GM21526 (cell line): ENCODE data around the gene U2AF1L4.

Experiments
- ATAC-seq: cut with Tn5 transposase; IDR thresholded peaks from one replicate; pipeline ENCODE4 v1.9.1; 2021; ENCODE audit warnings: moderate library complexity; ENCODE audit not compliant: unreplicated experiment, low FRiP score

Gene U2AF1L4, protein sequence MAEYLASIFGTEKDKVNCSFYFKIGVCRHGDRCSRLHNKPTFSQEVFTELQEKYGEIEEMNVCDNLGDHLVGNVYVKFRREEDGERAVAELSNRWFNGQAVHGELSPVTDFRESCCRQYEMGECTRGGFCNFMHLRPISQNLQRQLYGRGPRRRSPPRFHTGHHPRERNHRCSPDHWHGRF

DNA sequence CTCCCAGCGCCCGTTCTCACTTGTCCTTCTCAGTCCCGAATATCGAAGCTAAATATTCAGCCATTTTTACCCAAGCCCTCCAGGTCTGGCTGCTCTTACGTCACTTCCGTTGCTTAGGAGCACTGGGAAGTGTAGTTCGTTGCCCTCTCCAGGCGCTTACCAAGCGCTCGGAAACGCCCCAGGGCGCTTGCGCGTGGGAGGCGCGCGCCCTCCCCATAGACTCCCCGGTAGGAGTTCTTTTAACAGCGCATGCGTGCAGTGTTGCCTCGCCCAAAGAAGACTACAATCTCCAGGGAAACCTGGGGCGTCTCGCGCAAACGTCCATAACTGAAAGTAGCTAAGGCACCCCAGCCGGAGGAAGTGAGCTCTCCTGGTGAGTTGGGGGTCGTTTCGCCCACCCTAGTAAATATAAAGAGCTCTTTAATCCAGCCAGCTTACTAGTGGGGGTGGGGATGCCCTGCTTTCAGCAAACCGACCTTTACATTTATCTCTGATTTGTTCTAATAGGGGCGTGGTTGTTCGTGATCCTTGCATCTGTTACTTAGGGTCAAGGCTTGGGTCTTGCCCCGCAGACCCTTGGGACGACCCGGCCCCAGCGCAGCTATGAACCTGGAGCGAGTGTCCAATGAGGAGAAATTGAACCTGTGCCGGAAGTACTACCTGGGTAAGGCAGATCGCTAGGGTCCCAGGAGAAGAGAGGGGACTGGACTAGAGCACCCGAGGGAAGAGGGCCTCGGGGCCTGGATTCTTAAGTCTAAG lies at the start of gene U2AF1L4, which contains the start of gene PSENEN:
TSS of gene U2AF1L4 (minus strand) at position 91 of the 759 bp plus-strand sequence. CDS start at position 64, 27 bp downstream.
TSS of gene PSENEN (plus strand) at position 324 of the 759 bp plus-strand sequence. CDS start at position 604, 280 bp downstream.
- peak; percentile 35 for ATAC-seq

DNA sequence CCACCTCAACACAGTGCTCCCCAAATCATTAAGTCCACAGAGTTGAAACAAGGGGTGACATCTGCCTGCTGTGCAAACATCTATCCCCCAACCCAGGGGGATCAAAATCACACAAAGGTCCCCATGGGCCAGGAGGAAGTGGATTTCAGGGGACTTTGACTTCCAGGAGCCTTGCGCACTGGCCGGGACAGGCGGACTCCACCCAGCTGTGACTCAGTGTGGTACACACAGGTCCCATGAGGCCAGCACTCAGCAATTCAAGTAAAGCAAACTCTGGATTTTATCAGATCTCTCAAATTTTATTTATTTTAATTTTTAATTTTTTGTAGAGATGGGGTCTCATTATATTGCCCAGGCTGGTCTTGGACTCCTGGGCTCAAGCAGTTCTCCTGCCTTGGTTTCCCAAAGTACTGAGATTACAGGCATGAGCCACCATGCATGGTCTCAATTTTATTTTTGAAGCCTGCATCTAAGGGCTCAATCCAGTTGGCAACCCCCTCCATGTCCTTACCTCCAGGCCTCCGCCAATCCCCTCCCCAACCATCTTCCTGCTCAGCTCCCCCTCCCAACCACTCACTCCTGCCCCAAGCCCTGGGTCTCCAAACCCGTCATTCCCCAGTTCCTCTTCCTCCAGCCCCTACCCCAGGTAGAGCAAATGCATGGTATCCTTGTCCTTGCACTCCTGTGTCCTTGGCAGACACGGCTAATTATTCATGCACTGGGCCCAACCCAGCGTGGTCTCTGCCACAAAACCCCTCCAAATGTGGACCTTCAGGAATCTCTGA lies 48.4 kb upstream of the U2AF1L4 start:
- ATAC-seq = no peak

DNA sequence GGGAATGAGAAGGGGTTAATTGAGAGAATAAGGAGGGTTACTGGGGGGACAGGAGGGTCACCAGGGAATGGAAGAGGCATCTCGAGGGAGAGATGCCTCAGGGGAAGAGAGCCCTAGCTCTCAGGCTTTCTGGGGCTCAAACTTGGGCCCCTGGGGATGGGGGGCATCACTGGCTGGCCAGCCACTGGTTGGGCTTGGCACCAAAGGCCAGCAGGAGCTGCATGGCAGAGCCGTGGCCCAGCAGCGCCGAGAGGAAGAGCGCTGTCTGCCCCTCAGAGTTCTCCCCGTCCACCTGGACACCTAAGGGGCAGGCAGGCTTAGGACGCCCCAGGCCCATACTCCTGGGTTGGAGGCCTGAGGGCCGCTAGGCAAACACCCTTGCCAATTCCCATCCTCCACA lies 47.7 kb upstream of the U2AF1L4 start:
- no peak for ATAC-seq

DNA sequence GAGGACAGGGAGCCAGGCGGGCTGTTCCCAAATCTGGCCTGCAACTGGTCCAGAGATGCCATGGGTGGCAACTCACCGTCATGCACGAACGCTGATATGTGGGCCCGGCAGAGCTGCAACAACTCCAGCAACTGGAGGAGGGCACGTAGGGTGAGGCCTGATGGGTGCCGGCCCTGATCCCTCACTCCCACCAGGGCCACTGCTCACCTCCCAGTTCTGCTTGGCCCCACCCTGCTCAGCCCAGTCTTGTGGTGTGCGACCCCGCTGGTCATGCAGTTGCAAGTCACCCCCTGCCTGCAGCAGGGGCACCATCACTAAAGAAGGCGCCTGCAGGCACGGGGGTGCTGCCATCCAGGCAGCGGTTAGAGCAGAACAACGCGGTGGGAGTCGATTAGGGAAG lies 47.1 kb upstream of the U2AF1L4 start:
- no peak for ATAC-seq

DNA sequence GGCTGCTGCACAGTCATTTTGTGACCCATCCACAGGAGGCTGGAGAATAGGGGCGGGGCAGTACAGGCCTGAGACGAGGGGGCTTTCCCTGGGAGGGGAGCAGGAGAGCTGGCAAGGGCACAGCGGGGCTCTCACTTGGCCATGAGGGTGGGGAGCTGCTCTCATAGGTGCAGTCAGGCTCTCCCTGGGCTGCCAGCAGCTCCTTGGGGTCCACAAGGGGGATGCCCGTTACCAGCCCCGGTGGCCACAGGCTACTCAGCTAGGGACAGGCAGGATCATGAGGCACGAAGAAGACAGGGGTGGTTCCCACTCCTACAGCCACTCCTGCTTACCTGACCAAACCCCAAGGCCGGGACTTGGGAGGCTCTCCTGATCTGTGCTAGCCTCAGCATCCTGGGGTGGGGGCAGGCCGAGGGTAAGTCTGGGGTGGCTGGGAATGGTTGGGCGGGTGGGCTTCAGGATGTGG lies 46.6 kb upstream of the U2AF1L4 start:
- no peak for ATAC-seq

DNA sequence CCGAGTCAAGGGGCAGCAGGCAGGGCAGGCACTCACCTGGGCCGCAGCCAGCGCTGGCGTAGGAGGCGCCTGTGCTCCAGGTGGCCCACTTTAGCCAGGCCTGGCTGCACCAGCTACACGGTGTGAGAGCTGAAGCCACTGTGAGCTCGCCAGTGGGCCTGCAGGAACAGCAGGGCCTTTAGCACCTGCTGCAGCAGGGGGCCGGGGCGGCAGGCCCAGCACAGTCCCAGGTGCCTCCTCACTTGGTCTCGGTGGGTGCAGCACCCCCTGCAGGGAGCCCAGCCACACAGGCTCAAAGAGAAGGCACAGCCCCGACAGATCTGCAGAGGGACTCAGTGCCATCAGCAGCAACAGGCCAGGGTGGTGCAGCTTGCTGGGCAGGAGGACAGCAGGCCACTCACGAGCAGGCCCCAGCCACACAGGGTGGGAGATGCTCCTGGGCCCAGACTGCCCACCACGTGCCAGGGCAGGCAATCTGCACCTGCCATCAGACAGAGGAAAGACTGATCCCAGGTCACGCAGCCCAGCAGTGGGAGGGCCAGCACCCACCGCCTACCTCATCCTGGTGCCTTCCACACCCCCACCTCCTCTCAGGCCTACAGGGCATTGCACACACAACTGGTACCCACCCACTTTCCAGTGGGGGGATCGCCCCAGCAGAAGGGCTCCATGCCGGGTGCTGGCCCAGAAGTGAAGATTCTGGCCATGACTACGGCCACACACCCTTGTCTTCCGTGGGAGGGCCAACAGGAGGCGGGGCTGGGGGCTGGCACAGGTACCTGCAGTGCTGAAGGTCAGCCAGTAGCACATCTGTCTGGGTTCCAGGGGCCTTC lies 46.0 kb upstream of the U2AF1L4 start:
- ATAC-seq = no peak

DNA sequence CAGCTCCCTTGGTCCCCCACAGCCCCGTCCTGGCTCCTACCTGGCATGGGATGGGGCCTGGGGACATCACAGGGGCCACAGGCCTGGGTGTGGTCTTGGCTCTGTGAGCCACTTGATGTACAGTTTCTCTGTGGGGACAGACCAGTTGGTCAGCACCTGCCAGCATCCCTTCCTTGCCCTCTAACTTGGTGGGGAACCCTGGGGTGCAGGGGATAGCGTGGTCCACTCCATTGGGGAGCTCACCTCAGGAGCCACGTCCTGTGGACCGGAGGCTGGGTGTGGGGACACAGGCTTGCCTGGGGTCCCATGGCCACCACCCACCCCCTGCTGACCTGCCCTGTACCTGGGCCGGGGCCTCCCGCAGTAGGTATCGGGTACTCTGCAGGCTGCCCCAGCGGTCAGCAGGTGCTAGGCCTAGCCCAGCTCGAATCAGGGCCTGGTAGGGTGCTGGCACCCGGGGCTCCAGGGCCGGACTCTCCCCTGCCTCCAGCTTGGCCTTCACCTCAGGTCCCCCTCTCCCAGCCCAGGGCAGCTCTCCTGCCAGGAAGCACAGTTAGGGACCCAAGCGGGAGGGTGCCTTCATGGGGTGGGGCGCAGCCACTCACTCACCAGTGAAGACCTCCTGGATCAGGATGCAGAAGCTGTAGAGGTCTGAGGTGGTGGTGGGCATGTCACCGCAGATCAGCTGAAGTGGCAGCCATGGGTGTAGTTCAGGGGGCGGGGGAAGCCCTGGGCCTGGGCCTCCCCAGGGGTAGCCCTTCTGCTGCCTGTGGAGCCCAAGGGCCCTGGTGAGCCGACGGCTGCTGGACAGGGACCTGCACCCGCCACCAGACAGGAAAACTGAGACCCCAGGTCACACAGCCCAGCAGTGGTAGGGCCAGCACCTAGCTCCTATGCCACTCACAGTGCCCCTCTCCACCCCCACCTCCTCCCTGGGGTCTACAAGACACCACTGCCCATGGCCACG lies 45.0 kb upstream of the U2AF1L4 start:
- ATAC-seq = no peak

DNA sequence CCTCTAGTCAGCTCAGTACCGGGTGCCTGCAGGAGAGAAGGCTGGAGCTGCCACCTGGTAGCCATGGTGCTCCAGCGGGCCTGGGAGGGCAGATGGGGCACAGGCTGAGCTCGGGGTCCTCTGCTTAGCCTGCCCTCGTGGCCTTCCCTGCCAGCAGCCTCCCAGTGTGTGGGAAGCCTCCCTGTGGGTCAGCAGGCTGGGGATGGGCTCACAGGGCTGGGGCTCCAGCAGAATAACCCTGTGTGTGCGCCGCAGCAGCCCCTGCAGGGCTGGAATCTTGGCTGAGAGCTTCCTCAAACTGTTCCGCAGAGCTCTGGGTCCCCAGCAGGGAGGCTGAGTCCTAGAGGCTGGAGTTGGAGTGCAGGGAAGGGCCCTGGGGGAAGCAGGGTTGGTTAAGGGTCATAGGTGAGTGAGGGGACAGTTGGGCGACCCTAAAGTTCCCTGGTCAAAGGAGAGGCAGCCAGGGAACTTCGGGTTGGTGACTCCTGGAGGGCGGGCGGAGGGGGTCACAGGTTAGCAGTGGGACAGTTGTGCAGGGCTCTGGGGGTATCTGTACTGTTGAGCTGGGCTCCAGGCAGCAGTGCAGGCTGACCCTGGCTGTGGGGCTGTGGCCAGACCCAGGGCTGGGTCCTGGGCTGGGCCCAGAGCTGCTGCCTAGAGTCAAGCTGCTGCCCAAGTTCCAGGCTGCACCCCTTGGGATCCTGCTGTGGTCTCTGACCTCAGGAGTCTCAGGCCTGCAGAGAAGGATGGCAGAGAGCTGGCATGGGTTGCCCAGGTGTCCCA lies 44.2 kb upstream of the U2AF1L4 start:
- no peak for ATAC-seq

DNA sequence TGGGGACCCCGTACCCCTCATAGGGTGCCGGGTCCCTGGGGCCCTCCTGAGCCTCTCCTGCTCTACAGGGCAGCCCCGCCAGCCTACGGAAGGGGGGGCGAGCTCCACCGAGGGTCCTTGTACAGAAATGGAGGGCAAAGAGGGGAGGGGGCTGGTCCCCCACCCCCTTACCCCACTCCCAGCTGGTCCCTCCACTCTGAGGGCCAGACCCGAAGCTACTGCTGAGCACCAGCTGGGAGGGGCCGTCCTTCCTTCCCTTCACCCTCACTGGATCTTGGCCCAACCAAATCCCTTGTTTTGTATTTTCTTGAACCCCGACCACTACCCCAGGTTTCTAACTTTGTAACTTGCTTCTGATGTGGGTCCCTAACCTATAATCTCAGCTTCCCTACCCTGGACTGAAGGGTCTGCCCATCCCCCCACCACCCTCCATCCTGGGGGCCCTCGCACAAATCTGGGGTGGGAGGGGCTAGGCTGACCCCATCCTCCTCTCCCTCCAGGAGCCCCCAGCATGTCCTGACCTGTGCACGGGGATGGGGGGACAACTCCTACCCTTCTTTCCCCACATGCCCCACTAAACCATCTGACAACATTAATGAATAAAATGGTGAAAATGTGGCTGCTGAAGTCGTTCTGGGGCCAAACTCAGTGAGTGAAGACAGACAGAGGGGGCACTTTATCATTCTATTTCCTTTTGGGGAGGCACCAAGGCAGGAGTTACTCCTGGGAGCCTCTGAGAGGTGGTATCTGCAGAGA lies 43.2 kb upstream of the U2AF1L4 start:
- no peak for ATAC-seq

DNA sequence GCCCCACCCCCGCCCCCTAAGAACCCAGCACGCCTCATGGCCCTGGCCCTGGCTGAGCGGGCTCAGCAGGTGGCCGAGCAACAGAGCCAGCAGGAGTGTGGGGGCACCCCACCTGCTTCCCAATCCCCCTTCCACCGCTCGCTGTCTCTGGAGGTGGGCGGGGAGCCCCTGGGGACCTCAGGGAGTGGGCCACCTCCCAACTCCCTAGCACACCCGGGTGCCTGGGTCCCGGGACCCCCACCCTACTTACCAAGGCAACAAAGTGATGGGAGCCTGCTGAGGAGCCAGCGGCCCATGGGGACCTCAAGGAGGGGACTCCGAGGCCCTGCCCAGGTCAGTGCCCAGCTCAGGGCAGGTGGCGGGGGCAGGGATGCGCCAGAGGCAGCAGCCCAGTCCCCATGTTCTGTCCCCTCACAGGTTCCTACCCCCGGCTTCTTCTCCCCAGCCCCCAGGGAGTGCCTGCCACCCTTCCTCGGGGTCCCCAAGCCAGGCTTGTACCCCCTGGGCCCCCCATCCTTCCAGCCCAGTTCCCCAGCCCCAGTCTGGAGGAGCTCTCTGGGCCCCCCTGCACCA lies 42.1 kb upstream of the U2AF1L4 start:
- ATAC-seq = no peak

DNA sequence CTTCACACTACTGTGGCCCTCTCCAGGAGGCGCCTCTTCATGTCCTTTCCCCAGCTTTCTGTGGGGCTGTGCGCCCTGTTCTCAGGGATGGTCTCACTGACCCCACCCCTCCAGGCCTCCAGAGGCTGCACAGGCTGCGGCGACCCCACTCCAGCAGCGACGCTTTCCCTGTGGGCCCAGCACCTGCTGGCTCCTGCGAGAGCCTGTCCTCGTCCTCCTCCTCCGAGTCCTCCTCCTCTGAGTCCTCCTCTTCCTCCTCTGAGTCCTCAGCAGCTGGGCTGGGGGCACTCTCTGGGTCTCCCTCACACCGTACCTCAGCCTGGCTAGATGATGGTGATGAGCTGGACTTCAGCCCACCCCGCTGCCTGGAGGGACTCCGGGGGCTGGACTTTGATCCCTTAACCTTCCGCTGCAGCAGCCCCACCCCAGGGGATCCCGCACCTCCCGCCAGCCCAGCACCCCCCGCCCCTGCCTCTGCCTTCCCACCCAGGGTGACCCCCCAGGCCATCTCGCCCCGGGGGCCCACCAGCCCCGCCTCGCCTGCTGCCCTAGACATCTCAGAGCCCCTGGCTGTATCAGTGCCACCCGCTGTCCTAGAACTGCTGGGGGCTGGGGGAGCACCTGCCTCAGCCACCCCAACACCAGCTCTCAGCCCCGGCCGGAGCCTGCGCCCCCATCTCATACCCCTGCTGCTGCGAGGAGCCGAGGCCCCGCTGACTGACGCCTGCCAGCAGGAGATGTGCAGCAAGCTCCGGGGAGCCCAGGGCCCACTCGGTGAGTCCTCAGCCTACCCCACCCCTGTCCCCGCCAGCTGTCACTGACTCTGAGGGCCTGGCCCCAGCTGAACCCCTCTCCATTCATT lies 41.3 kb upstream of the U2AF1L4 start:
- ATAC-seq = no peak

DNA sequence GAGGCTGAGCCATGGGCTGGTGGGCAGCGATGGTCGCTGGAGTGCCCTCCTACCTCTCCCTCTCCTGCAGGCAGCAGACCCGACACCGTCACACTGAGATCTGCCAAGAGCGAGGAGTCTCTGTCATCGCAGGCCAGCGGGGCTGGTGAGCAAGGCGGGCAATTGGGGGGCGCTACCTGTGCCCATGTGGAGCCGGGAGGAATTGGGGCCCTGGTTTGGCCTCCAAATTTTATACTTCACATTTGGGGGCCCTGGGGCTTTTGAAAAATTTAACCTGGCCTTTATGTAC lies 40.1 kb upstream of the U2AF1L4 start:
- no peak for ATAC-seq

DNA sequence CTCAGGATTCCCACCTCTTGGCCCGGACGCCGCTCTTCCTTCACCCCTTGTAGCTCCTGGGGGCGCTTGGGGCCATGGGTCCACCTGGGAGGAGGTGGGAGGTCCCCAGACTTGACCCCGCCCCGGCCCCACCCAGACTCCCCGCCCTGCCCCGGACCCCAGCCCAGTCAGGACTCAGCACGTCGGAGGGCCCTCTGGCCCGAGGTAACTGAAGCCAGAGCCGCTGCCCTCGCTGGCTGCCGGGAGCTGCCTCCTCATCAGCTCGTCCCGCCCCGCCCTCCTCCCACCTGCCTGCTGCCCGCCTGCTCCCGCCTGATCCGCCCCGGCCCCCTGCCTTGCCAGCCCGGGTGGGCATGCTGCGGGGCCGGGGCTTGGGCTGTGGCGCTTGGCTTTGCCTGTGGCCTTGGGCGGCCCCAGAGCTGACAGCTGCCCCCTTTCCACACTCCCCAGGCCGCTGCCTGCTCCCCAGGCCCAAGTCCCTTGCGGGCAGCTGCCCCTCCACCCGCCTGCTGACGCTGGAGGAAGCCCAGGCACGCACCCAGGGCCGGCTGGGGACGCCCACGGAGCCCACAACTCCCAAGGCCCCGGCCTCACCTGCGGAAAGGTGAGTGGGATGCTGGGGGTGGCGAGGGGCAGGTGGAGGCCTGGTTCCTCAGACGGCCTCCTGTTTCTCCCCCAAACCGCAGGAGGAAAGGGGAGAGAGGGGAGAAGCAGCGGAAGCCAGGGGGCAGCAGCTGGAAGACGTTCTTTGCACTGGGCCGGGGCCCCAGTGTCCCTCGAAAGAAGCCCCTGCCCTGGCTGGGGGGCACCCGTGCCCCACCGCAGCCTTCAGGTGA lies 39.5 kb upstream of the U2AF1L4 start:
- ATAC-seq = no peak

DNA sequence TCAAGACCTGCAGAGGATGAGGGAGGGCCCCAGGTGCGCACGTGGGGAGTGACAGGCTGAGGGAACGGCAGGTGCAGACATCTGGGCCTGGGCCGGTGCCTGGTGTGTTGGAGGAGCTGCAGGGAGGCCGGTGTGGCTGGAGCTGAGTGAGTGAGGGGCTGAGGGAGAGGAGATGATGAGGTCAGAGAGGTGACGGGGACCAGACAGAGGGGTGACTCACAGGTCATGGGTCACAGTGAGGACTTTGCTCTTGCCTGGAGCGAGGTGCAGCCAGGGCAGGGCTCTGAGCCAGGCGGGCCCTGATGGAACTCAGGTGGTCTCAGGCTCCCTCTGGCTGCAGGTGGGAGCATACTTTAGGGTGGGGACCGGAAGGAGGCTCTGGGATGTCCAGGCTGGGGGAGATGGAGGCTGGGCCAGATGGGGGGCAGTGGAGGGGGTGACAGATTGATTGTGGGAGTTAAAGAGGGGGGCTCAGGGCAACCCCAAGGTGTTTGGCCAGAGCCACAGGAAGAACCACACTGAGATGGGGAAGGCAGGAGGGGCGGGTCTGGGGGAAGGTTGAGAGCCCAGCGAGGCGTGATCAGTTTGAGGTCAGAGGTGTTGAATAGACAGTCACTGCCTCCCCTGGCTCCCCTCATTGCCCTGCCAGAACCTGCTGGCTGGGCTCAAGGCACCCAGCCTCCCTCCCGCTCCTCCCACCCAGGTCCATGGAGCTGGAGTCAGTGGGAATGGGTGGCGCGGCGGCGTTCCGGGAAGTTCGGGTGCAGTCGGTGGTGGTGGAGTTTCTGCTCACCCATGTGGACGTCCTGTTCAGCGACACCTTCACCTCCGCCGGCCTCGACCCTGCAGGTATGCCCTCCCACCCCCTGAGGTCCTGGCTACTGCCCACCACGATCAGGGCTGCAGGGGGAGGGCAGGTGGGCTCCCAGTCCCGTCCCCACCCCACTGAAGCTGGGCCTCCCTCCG lies 38.5 kb upstream of the U2AF1L4 start:
- ATAC-seq = no peak

DNA sequence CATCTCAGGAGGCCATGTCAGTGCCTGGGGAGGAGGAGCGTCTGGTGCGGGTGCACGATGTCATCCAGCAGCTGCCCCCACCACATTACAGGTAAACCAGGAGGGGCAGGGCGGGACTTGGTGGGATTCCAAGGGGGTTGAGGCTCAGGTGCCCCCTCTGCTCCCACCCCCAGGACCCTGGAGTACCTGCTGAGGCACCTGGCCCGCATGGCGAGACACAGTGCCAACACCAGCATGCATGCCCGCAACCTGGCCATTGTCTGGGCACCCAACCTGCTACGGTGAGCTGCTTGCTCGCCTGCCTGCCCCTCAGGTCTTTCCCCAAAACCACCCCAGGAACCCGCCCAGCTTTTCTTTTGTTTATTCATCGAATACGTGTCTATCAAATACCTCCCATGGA lies 37.4 kb upstream of the U2AF1L4 start:
- ATAC-seq = no peak
